Ramos (cell line): ENCODE data around the gene PPP3CA.

Experiments
- in situ Hi-C: fragments of 300-500 bp; cut with MboI; formaldehyde crosslinking; loops from one replicate; pipeline ENCODE4 v1.14.3; 2022; ENCODE audit warnings: low sequenced_read_pairs; ENCODE audit not compliant: unreplicated experiment

Gene PPP3CA

DNA sequence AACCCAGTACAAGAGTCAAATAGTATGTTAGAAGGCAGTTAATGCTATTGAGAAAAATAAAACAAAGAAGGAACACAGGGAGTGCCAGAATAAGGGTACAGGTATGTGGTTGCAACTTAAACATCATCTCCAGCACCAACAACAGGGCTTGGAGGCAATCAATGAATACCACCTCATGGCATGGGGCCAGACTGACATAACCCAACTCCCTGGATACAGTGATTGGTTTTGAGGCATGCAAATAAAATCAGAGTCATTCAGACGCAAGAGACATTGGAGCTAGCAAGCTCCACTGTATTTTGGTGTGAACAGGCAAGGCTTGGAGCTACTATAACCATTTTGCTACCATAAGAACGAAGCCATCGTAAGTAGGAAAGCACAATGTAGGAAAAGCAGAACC lies 56.7 kb downstream of the PPP3CA start:
- in situ Hi-C loops = no loop called here

- in situ Hi-C loops = no loop called here
Observed at GRCh38 chr4:101289306-101289705, 58.0 kb downstream of the PPP3CA start.

- in situ Hi-C loops = no loop called here
Observed at GRCh38 chr4:101288365-101289145, 58.8 kb downstream of the PPP3CA start.

- in situ Hi-C loops = no loop called here
Observed at GRCh38 chr4:101287324-101287723, 60.0 kb downstream of the PPP3CA start.

GRCh38 chr4:101286663-101287062 lies 60.7 kb downstream of the PPP3CA start:
- in situ Hi-C loops = no loop called here

GRCh38 chr4:101285985-101286384 lies 61.3 kb downstream of the PPP3CA start:
- in situ Hi-C loops = no loop called here

- in situ Hi-C loops = no loop called here
Observed at GRCh38 chr4:101284546-101284945, 62.8 kb downstream of the PPP3CA start.

GRCh38 chr4:101283434-101283833 lies 63.9 kb downstream of the PPP3CA start:
- in situ Hi-C loops = no loop called here

DNA sequence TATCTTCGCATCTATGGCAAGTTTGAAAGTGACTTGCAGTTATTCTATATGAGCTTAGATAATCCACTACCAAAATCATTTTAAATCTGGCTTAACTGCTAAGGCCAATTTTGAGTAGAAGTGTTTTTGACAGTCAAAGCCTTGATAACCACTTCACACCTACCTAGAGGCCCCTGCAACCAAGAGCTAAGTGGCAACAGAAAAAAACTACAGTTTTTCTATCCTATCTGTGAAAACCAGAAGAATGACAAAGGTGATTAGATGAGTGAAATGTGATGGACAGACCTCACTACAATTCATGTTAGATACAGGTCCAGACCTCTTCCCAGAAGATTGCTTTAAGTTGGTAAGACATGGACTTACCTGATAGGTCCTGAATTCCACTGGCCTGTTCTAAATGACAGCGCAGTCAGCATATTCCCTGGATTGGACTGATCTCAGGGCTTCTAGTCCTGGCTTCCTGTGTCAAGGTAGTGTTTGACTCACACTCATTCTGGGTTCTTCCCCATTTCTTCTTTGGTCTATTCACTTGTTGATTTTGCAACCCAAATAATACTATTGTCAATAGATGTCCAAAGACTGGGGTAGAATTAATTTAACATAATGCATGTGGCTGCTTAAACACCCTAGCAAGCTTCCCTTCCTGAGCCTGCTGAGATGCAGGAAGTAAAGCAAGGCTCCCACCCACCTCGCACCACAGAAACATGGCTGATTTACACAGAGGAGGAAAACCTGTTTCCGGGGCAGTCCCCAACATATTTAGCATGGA lies 65.1 kb downstream of the PPP3CA start:
- in situ Hi-C loops = no loop called here

GRCh38 chr4:101280866-101281600 lies 66.3 kb downstream of the PPP3CA start:
- in situ Hi-C loops = no loop called here

DNA sequence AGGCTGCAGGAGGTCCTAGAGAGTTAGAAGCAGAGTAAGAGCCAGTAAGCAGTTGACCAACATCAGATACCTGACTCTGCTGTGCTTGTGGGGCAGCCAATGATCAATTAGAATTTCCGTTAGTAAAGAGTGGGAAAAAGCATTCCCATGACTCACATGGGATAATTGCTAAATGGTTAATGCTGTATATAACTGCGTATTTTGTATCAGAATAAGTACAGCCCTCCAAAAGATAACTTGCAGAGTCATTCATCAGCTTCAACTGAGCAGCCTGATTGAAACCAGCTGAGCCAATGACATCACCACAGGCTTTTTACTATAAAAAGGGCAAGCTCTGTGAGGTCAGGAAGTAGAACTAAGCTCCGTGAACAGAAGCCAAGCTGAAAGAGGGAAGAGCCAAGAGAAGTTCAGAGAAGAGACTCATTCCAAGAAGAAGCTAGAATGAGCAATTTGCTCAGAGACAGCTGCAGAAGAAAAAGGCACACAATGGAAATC lies 67.9 kb downstream of the PPP3CA start:
- in situ Hi-C loops = no loop called here

GRCh38 chr4:101277671-101278070 lies 69.7 kb downstream of the PPP3CA start:
- in situ Hi-C loops = no loop called here

DNA sequence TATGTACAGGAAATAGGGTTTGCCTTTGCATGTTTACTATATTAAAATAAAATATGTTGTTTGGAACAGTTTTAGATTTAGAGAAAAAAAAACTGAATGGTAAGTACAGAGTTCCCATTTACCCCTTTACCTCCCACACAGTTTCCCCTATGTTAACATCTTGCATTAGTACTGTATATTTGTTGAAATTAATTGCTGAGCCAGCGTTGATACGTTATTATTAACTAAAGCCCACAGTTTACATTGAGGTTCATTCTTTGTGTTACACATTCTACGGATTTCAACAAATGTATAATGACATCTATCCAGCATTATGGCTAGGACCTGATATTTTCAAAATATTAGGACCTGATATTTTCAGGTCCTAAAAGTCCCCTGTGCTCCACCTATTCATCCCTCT lies 70.7 kb downstream of the PPP3CA start:
- in situ Hi-C loops = no loop called here

DNA sequence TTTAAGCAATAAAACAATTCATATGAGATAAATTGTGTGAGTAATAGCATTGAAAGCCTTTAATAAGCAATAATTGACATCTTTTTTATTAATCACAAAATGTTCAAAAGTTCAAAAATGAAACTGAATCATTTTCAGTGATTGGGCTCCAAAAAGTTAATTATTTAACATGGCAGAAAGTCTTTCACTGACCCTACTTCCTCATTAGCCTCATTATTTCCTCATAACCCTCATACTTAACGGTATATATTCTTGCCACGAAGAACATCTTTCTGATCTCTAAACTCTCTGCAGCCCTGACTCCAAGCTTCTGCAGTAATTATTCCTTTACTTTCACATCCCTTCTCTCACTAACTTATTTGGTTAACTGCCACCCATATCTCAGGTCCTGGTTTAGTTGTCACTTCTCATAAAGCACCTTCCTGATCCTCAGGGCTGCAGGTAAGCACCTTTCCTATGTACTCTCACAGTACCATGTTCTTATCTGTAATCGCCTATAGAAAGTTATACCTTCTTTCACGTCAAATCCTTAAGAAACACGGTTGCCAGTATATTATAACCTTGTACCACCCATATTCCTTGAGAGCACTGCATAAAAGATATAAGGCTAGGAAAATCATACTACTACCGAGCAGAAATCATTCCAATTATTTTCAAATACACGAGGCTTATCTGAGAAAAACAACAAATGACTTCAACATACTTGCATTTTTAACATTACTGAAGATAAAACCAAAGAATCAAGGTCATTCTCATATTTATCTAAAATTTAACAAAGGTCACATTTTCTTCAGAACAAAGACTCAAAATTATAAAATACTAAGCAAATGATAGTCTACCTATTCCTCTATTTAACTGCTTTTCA lies 72.2 kb downstream of the PPP3CA start:
- in situ Hi-C loops = no loop called here

- in situ Hi-C loops = no loop called here
Observed at GRCh38 chr4:101271516-101271915, 75.8 kb downstream of the PPP3CA start.

- in situ Hi-C loops = no loop called here
Observed at GRCh38 chr4:101269682-101270081, 77.6 kb downstream of the PPP3CA start.

DNA sequence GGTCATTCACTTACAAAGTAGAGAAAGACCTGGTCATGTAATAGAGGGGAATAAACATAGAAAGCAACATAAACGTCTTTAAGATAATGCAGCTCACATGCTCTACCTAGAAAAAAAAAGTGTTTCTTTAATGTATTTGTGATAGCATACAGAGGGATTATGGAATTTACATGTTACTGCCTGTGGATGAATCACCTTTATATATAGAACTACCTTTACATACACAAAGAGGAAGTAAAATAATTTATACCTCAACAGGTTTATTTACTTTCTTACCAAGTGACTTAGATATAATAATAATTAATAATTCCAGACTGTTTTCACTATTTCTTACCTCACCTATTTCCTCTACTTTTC lies 81.5 kb downstream of the PPP3CA start:
- in situ Hi-C loops = no loop called here

- in situ Hi-C loops = no loop called here
Observed at GRCh38 chr4:101264993-101265815, 82.1 kb downstream of the PPP3CA start.

GRCh38 chr4:101264512-101264911 lies 82.8 kb downstream of the PPP3CA start:
- in situ Hi-C loops = no loop called here
